Measurements from ENCODE around the gene NHS. TPM values are rescaled to one million over a fixed set of nuclear protein-coding genes. Genes with fewer than 3 reads are reported as not detected.

Gene NHS
- total RNA-seq, 1 experiment from 2014 or later: 5.7 TPM

DNA sequence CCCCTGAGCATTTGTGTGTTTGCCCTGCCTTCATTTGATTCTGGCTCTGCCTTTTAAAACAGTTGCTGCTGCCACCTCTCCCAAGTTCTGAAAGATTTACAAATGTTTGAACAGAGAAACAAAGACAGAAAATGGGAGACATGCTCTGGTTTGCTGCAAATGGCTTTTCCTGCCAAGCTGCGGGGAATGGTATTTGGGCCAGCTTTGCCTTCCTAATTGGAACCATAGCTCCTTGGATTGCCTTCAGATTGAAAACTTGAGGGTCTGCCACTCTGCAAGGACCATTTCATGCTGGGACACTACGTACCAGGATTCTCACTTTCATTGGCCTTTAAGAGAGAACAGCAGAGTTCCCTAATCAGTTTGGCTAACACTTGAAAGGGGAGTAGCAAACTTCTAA is 74.9 kb downstream of the NHS start:
- Histone ChIP-seq H3K4me1 (ENCODE audit: control insufficient read depth in 1 of 2, insufficient read depth in 2 of 2, low read length in 2 of 2) (no peaks in the 10 kb centered on the region), H2AFZ (ENCODE audit: low read depth, low read length, poor library complexity, severe bottlenecking) (no peak overlapping the region), H3K36me3 (ENCODE audit: control insufficient read depth in 1 of 2, insufficient read depth in 2 of 2, low read length in 2 of 2) (no peaks in the 10 kb centered on the region), H3K27me3 (ENCODE audit: insufficient read depth, low read length) (no peaks in the 10 kb centered on the region), H3K79me2 (ENCODE audit: insufficient read depth, low read length) (no peaks in the 10 kb centered on the region), H3K4me3 (replicated peaks in 1 of 2; ENCODE audit: low read depth in 1 of 2, low read length in 2 of 2) (no peak overlapping the region), H4K20me1 (ENCODE audit: insufficient read depth) (no peaks in the 10 kb centered on the region), H3K4me2 (ENCODE audit: low read length) (no peak overlapping the region), H3K9me2 (ENCODE audit: insufficient read depth) (no peaks in the 10 kb centered on the region), H3K9ac (ENCODE audit: low read length) (no peak overlapping the region), H3K27ac (ENCODE audit: low read depth, low read length) (no peak overlapping the region), H3K9me3 (ENCODE audit: control insufficient read depth in 1 of 2, insufficient read depth in 1 of 2, low read depth in 1 of 2, low read length in 2 of 2) (no peaks in the 10 kb centered on the region)
- no peak for ATAC-seq
- intact Hi-C loops (cut with micrococcal nuclease): no loop called here
- RAD21 ChIA-PET (ENCODE audit: low non-redundant PET in 1 of 2, low total read pairs in 2 of 2, uncharacterized antibody in 2 of 2, unreplicated experiment in 2 of 2): no interaction called here
- CTCF ChIA-PET: no interaction called here
- POLR2A ChIA-PET: no interaction called here
- TF ChIP-seq ELF1 (IDR thresholded peaks at IDR 0.05; ENCODE audit: borderline replicate concordance, low read depth) (no peak), EZH2phosphoT487 (IDR thresholded peaks at IDR 0.05; ENCODE audit: borderline replicate concordance) (no peak), EGR1 (IDR thresholded peaks at IDR 0.05; ENCODE audit: low read depth) (no peak), POLR2AphosphoS5 (IDR thresholded peaks at IDR 0.05; ENCODE audit: low read depth, low read length) (no peak), CBX3 (IDR thresholded peaks at IDR 0.05; ENCODE audit: low read depth) (no peak), RAD21 (IDR thresholded peaks at IDR 0.05; ENCODE audit: low read depth) (no peak)
- no TSS peak for BruUV-seq (replicated peaks)
- no peak for DNase-seq (ENCODE audit: low read depth, low spot score)

DNA sequence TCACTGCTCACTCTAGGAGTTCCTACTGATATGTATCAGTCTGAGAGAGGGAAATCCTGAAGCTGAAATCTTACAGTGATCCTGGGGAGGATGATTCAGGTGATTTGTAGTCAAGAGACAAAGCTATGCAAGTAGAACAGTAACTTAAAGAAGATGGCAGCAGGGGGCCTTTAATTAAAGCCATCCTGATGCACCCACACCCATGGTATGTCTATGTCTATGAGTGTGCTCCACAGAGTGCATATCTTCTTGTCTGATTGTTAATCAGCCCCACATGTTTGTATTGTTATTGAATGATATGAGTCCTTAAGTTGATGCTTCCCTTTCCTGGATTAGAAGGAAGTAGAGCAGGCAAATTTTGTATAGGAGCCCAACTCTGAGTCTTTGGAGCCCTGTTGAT is 78.8 kb downstream of the NHS start:
- H4K20me1 ChIP-seq (ENCODE audit: insufficient read depth): no peaks in the 10 kb centered on the region
- RAD21 ChIA-PET (ENCODE audit: low non-redundant PET in 1 of 2, low total read pairs in 2 of 2, uncharacterized antibody in 2 of 2, unreplicated experiment in 2 of 2): no interaction called here
- H3K9me2 ChIP-seq (ENCODE audit: insufficient read depth): no peaks in the 10 kb centered on the region
- H2AFZ ChIP-seq (ENCODE audit: low read depth, low read length, poor library complexity, severe bottlenecking): no peak overlapping the region
- H3K4me3 ChIP-seq (replicated peaks in 1 of 2; ENCODE audit: low read depth in 1 of 2, low read length in 2 of 2): no peak overlapping the region
- CTCF ChIA-PET: no interaction called here
- H3K9ac ChIP-seq (ENCODE audit: low read length): no peak overlapping the region
- POLR2A ChIA-PET: no interaction called here
- no peaks in the 10 kb centered on the region for H3K9me3 ChIP-seq (ENCODE audit: control insufficient read depth in 1 of 2, insufficient read depth in 1 of 2, low read depth in 1 of 2, low read length in 2 of 2)
- no peak for DNase-seq (ENCODE audit: low read depth, low spot score)
- BruUV-seq (replicated peaks): no TSS peak
- no peaks in the 10 kb centered on the region for H3K27me3 ChIP-seq (ENCODE audit: insufficient read depth, low read length)
- no peak for ATAC-seq
- no peaks in the 10 kb centered on the region for H3K79me2 ChIP-seq (ENCODE audit: insufficient read depth, low read length)
- intact Hi-C loops (cut with micrococcal nuclease): no loop called here
- H3K4me2 ChIP-seq (ENCODE audit: low read length): no peak overlapping the region
- no peak overlapping the region for H3K27ac ChIP-seq (ENCODE audit: low read depth, low read length)
- H3K4me1 ChIP-seq (ENCODE audit: control insufficient read depth in 1 of 2, insufficient read depth in 2 of 2, low read length in 2 of 2): no peaks in the 10 kb centered on the region
- H3K36me3 ChIP-seq (ENCODE audit: control insufficient read depth in 1 of 2, insufficient read depth in 2 of 2, low read length in 2 of 2): no peaks in the 10 kb centered on the region
- TF ChIP-seq ZFX (IDR thresholded peaks at IDR 0.05) (no peak), SP1 (IDR thresholded peaks at IDR 0.05; ENCODE audit: low read depth) (no peak), ELF1 (IDR thresholded peaks at IDR 0.05; ENCODE audit: borderline replicate concordance, low read depth) (no peak), EGR1 (IDR thresholded peaks at IDR 0.05; ENCODE audit: low read depth) (no peak)
- TF ChIP-seq, protein P1, sequence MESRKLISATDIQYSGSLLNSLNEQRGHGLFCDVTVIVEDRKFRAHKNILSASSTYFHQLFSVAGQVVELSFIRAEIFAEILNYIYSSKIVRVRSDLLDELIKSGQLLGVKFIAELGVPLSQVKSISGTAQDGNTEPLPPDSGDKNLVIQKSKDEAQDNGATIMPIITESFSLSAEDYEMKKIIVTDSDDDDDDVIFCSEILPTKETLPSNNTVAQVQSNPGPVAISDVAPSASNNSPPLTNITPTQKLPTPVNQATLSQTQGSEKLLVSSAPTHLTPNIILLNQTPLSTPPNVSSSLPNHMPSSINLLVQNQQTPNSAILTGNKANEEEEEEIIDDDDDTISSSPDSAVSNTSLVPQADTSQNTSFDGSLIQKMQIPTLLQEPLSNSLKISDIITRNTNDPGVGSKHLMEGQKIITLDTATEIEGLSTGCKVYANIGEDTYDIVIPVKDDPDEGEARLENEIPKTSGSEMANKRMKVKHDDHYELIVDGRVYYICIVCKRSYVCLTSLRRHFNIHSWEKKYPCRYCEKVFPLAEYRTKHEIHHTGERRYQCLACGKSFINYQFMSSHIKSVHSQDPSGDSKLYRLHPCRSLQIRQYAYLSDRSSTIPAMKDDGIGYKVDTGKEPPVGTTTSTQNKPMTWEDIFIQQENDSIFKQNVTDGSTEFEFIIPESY (IDR thresholded peaks at IDR 0.05; ENCODE audit: extremely low read depth, insufficient replicate concordance, low read length): no peak
- TF ChIP-seq, protein P2, sequence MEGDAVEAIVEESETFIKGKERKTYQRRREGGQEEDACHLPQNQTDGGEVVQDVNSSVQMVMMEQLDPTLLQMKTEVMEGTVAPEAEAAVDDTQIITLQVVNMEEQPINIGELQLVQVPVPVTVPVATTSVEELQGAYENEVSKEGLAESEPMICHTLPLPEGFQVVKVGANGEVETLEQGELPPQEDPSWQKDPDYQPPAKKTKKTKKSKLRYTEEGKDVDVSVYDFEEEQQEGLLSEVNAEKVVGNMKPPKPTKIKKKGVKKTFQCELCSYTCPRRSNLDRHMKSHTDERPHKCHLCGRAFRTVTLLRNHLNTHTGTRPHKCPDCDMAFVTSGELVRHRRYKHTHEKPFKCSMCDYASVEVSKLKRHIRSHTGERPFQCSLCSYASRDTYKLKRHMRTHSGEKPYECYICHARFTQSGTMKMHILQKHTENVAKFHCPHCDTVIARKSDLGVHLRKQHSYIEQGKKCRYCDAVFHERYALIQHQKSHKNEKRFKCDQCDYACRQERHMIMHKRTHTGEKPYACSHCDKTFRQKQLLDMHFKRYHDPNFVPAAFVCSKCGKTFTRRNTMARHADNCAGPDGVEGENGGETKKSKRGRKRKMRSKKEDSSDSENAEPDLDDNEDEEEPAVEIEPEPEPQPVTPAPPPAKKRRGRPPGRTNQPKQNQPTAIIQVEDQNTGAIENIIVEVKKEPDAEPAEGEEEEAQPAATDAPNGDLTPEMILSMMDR (IDR thresholded peaks at IDR 0.05 in 2 of 3, conservative IDR thresholded peaks at IDR 0.05 in 1 of 3; ENCODE audit: borderline replicate concordance in 1 of 3, insufficient read depth in 1 of 3, low read depth in 2 of 3, low read length in 2 of 3): no peak
- TF ChIP-seq, protein P3, sequence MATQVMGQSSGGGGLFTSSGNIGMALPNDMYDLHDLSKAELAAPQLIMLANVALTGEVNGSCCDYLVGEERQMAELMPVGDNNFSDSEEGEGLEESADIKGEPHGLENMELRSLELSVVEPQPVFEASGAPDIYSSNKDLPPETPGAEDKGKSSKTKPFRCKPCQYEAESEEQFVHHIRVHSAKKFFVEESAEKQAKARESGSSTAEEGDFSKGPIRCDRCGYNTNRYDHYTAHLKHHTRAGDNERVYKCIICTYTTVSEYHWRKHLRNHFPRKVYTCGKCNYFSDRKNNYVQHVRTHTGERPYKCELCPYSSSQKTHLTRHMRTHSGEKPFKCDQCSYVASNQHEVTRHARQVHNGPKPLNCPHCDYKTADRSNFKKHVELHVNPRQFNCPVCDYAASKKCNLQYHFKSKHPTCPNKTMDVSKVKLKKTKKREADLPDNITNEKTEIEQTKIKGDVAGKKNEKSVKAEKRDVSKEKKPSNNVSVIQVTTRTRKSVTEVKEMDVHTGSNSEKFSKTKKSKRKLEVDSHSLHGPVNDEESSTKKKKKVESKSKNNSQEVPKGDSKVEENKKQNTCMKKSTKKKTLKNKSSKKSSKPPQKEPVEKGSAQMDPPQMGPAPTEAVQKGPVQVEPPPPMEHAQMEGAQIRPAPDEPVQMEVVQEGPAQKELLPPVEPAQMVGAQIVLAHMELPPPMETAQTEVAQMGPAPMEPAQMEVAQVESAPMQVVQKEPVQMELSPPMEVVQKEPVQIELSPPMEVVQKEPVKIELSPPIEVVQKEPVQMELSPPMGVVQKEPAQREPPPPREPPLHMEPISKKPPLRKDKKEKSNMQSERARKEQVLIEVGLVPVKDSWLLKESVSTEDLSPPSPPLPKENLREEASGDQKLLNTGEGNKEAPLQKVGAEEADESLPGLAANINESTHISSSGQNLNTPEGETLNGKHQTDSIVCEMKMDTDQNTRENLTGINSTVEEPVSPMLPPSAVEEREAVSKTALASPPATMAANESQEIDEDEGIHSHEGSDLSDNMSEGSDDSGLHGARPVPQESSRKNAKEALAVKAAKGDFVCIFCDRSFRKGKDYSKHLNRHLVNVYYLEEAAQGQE (IDR thresholded peaks at IDR 0.05; ENCODE audit: low read depth): no peak
